MCF 10A (cell line): Measurements from ENCODE around the gene ETNK2. TPM values are rescaled to one million over a fixed set of nuclear protein-coding genes. Genes with fewer than 3 reads are reported as not detected.
"Not testable (repeated sequence)": the region's sequence is repeated elsewhere in the genome, so short reads cannot be mapped to it uniquely, and the experiment has no call there.

Experiments used
- BruUV-seq: library from RNA; stranded (reverse); fragments of 400-500 nt; replicated peaks from 2 replicates; lab custom pipeline; 2021; lab: Mats Ljungman, UMichigan
- CTCF ChIA-PET: fragments of 300-600 bp; sonication (Branson Sonifier 250); formaldehyde crosslinking; extraction: SDS; loops from one replicate; lab custom pipeline; 2021; ENCODE audit warnings: antibody characterized with exemption, inconsistent platforms; lab: Yijun Ruan, JAX
- POLR2A ChIA-PET: fragments of 300-600, 350-650 bp; sonication (Branson Sonifier 250); formaldehyde crosslinking; extraction: SDS; loops from one replicate; lab custom pipeline; 2020; ENCODE audit warnings: antibody characterized with exemption, inconsistent platforms; lab: Yijun Ruan, JAX
- DNase-seq: peaks from one replicate; pipeline ENCODE4 v3.0.0-alpha.2; 2018; ENCODE audit not compliant: unreplicated experiment
- H3K27ac Mint-ChIP-seq: one replicate; pipeline ENCODE4 v1.8.0; 2022; ENCODE audit warnings: mild to moderate bottlenecking, low read depth, mixed read lengths; ENCODE audit not compliant: unreplicated experiment
- H3K27me3 Mint-ChIP-seq: one replicate; pipeline ENCODE4 v1.8.0; 2022; ENCODE audit warnings: mixed read lengths; ENCODE audit not compliant: insufficient read depth, unreplicated experiment
- H3K36me3 Mint-ChIP-seq: one replicate; pipeline ENCODE4 v1.8.0; 2022; ENCODE audit warnings: mild to moderate bottlenecking, moderate library complexity, mixed read lengths; ENCODE audit not compliant: insufficient read depth, unreplicated experiment
- H3K4me1 Mint-ChIP-seq: one replicate; pipeline ENCODE4 v1.8.0; 2022; ENCODE audit warnings: mixed read lengths; ENCODE audit not compliant: insufficient read depth, unreplicated experiment
- H3K4me3 Mint-ChIP-seq: one replicate; pipeline ENCODE4 v1.8.0; 2022; ENCODE audit warnings: mild to moderate bottlenecking, moderate library complexity, mixed read lengths; ENCODE audit not compliant: unreplicated experiment
- H3K9me3 Mint-ChIP-seq: one replicate; pipeline ENCODE4 v1.8.0; 2022; ENCODE audit warnings: mixed read lengths; ENCODE audit not compliant: unreplicated experiment
- CTCF ChIP-seq: fragments of 200-600 bp; IDR thresholded peaks from one replicate; pipeline ENCODE4 v1.8.0; 2022; ENCODE audit warnings: antibody characterized with exemption, mild to moderate bottlenecking; ENCODE audit not compliant: unreplicated experiment
- intact Hi-C: fragments of 100-400 bp; cut with micrococcal nuclease; formaldehyde crosslinking; loops from 2 replicates; pipeline ENCODE4 v1.14.1; 2022
- total RNA-seq: library from RNA; stranded (reverse); gene quantifications from 2 replicates; pipeline ENCODE4 v1.2.3, GENCODE V29; 2022

The ETNK2 gene
- total RNA-seq, 1 experiment from 2014 or later: 9.5 TPM

- no peak for DNase-seq
- Mint-ChIP-seq H3K9me3 (no peaks in the 10 kb centered on the region), H3K27me3 (no peaks in the 10 kb centered on the region), H3K27ac (no peak overlapping the region), H3K4me3 (no peak overlapping the region), H3K4me1 (peaks cover 27% of the 10 kb centered on the region), H3K36me3 (peaks cover 5% of the 10 kb centered on the region)
- BruUV-seq: no TSS peak
- intact Hi-C loops: no loop called here
- no peak for TF ChIP-seq CTCF
- POLR2A ChIA-PET: interaction anchor here (0.6 kb wide), 1 partner anchor 28 kb away, joined by 6 read pairs; no protein-coding TSS in a partner anchor
- CTCF ChIA-PET: interaction anchor here (1.0 kb wide), 1 partner anchor 27 kb away, joined by 4 read pairs; no protein-coding TSS in a partner anchor
These were observed 49.7 kb downstream of the ETNK2 start for GRCh38 chr1:204102029-204102611.

- POLR2A ChIA-PET: interaction anchor here (1.6 to 1.8 kb wide), 2 partner anchors 12 to 237 kb away, joined by 3 to 5 read pairs; no protein-coding TSS in a partner anchor
- BruUV-seq, H3K27me3 Mint-ChIP-seq, DNase-seq, H3K4me3 Mint-ChIP-seq, intact Hi-C loops, H3K27ac Mint-ChIP-seq, H3K36me3 Mint-ChIP-seq, H3K9me3 Mint-ChIP-seq: not testable (repeated sequence)
- CTCF ChIA-PET: interaction anchor here (1.1 to 2.3 kb wide), 3 partner anchors 10 to 227 kb away, joined by 3 to 10 read pairs (median 9); no protein-coding TSS in a partner anchor
- H3K4me1 Mint-ChIP-seq: peaks cover 23% of the 10 kb centered on the region
These were observed 52.1 kb downstream of the ETNK2 start for GRCh38 chr1:204099754-204100153.

GRCh38 chr1:204098683-204099082 is 53.2 kb downstream of the ETNK2 start:
- DNase-seq: no peak
- ChIA-PET CTCF (interaction anchor here (0.6 to 2.3 kb wide), 5 partner anchors 9 to 319 kb away, joined by 3 to 10 read pairs (median 6); no protein-coding TSS in a partner anchor), POLR2A (interaction anchor here (0.7 to 1.8 kb wide), 4 partner anchors 9 to 252 kb away, joined by 3 to 5 read pairs (median 3); no protein-coding TSS in a partner anchor)
- intact Hi-C loops: no loop called here
- no peak for TF ChIP-seq CTCF
- no peaks in the 10 kb centered on the region for H3K27me3 Mint-ChIP-seq
- BruUV-seq: no TSS peak
- H3K4me1 Mint-ChIP-seq: peaks cover 12% of the 10 kb centered on the region
- no peak overlapping the region for H3K4me3 Mint-ChIP-seq
- no peaks in the 10 kb centered on the region for H3K9me3 Mint-ChIP-seq
- peaks cover 5% of the 10 kb centered on the region for H3K36me3 Mint-ChIP-seq
- no peak overlapping the region for H3K27ac Mint-ChIP-seq

- Mint-ChIP-seq H3K9me3 (no peaks in the 10 kb centered on the region), H3K27me3 (no peaks in the 10 kb centered on the region), H3K4me3 (no peak overlapping the region), H3K27ac (no peak overlapping the region), H3K36me3 (no peaks in the 10 kb centered on the region), H3K4me1 (peaks cover 6% of the 10 kb centered on the region)
- no peak for DNase-seq
- ChIA-PET POLR2A (no interaction called here), CTCF (no interaction called here)
- no peak for TF ChIP-seq CTCF
- intact Hi-C loops: no loop called here
- no TSS peak for BruUV-seq
These were observed 54.9 kb downstream of the ETNK2 start for GRCh38 chr1:204096931-204097330.
